ENCODE results near the gene ZNF521. TPM values are rescaled to one million over a fixed set of nuclear protein-coding genes. Genes with fewer than 3 reads are reported as not detected.

Gene ZNF521
- polyA plus RNA-seq, 3 donors = 0.07 to 0.20 TPM; not detected in 1

DNA sequence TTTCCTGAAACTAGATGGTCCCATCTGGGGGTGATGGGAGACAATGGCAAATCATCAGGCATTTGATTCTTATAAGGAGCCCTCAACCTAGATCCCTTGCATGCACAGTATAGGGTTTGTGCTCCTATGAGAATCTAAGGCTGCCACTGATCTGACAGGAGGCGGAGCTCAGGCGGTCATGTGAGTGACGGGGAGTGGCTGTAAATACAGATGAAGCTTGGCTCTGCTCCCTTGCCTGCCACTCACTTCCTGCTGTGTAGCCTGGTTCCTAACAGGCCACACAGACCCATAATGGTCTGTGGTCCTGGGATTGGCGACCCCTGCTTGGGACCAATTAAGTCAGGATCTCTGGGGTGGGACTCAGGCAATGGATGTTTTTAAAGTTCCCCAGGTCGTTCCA lies 293.4 kb downstream of the ZNF521 start:
- DNase-seq = no peak
- Histone ChIP-seq H3K27ac (ENCODE audit: low read depth in 1 of 2, low read length in 2 of 2) (no peak overlapping the region), H4K20me1 (ENCODE audit: insufficient read depth, low read length) (no peaks in the 10 kb centered on the region), H3K9ac (ENCODE audit: insufficient read depth, low read length, poor library complexity, severe bottlenecking) (no peak overlapping the region), H3K27me3 (ENCODE audit: control insufficient read depth in 2 of 2, insufficient read depth in 2 of 2, low read length in 2 of 2) (no peaks in the 10 kb centered on the region), H3K9me3 (replicated peaks in 1 of 2; ENCODE audit: control insufficient read depth in 1 of 2, insufficient read depth in 1 of 2, low read length in 2 of 2) (no peaks in the 10 kb centered on the region), H2AFZ (ENCODE audit: insufficient read depth, low read depth, low read length, poor library complexity, severe bottlenecking) (no peak overlapping the region), H3K79me2 (ENCODE audit: insufficient read depth, low read length) (no peaks in the 10 kb centered on the region), H3K4me2 (replicated peaks; ENCODE audit: extremely low read depth, low read length, poor library complexity, severe bottlenecking) (no peak overlapping the region), H3K36me3 (replicated peaks in 1 of 2; ENCODE audit: control insufficient read depth in 1 of 2, insufficient read depth in 2 of 2, low read length in 2 of 2) (no peaks in the 10 kb centered on the region), H3K4me1 (ENCODE audit: control insufficient read depth in 1 of 2, insufficient read depth in 2 of 2, low read length in 2 of 2) (no peaks in the 10 kb centered on the region), H3K4me3 (replicated peaks in 1 of 3; ENCODE audit: low read depth in 2 of 3, low read length in 3 of 3) (no peak overlapping the region)
- Mint-ChIP-seq H3K4me1 (no peaks in the 10 kb centered on the region), H3K4me3 (no peak overlapping the region), H3K36me3 (no peaks in the 10 kb centered on the region), H3K27ac (no peak overlapping the region), H3K27me3 (ENCODE audit: low read depth in 3 of 3) (no peaks in the 10 kb centered on the region), H3K9me3 (peaks cover 0 to 3% (median 0%) of the 10 kb centered on the region in 7 donors)
- WGBS (ENCODE audit: insufficient coverage) = 55% methylated on average over 4 of the region's 5 CpGs
- TF ChIP-seq, protein P1, sequence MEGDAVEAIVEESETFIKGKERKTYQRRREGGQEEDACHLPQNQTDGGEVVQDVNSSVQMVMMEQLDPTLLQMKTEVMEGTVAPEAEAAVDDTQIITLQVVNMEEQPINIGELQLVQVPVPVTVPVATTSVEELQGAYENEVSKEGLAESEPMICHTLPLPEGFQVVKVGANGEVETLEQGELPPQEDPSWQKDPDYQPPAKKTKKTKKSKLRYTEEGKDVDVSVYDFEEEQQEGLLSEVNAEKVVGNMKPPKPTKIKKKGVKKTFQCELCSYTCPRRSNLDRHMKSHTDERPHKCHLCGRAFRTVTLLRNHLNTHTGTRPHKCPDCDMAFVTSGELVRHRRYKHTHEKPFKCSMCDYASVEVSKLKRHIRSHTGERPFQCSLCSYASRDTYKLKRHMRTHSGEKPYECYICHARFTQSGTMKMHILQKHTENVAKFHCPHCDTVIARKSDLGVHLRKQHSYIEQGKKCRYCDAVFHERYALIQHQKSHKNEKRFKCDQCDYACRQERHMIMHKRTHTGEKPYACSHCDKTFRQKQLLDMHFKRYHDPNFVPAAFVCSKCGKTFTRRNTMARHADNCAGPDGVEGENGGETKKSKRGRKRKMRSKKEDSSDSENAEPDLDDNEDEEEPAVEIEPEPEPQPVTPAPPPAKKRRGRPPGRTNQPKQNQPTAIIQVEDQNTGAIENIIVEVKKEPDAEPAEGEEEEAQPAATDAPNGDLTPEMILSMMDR (IDR thresholded peaks at IDR 0.05) = no peak
- intact Hi-C loops (cut with micrococcal nuclease) = no loop called here

GRCh38 chr18:25057491-25058050 lies 294.4 kb downstream of the ZNF521 start:
- Mint-ChIP-seq H3K9me3 (peaks cover 0 to 3% (median 0%) of the 10 kb centered on the region in 7 donors), H3K4me1 (no peaks in the 10 kb centered on the region), H3K27ac (no peak overlapping the region), H3K36me3 (no peaks in the 10 kb centered on the region), H3K27me3 (ENCODE audit: low read depth in 3 of 3) (no peaks in the 10 kb centered on the region), H3K4me3 (no peak overlapping the region)
- TF ChIP-seq, protein P1 (IDR thresholded peaks at IDR 0.05) = no peak
- H3K27me3 ChIP-seq (ENCODE audit: control insufficient read depth in 2 of 2, insufficient read depth in 2 of 2, low read length in 2 of 2) = no peaks in the 10 kb centered on the region
- no peak overlapping the region for H3K27ac ChIP-seq (ENCODE audit: low read depth in 1 of 2, low read length in 2 of 2)
- H4K20me1 ChIP-seq (ENCODE audit: insufficient read depth, low read length) = no peaks in the 10 kb centered on the region
- H2AFZ ChIP-seq (ENCODE audit: insufficient read depth, low read depth, low read length, poor library complexity, severe bottlenecking) = no peak overlapping the region
- H3K79me2 ChIP-seq (ENCODE audit: insufficient read depth, low read length) = no peaks in the 10 kb centered on the region
- no peaks in the 10 kb centered on the region for H3K4me1 ChIP-seq (ENCODE audit: control insufficient read depth in 1 of 2, insufficient read depth in 2 of 2, low read length in 2 of 2)
- H3K4me3 ChIP-seq (replicated peaks in 1 of 3; ENCODE audit: low read depth in 2 of 3, low read length in 3 of 3) = no peak overlapping the region
- 88% methylated on average over 5 of the region's 7 CpGs for WGBS (ENCODE audit: insufficient coverage)
- H3K4me2 ChIP-seq (replicated peaks; ENCODE audit: extremely low read depth, low read length, poor library complexity, severe bottlenecking) = no peak overlapping the region
- intact Hi-C loops (cut with micrococcal nuclease) = no loop called here
- H3K9ac ChIP-seq (ENCODE audit: insufficient read depth, low read length, poor library complexity, severe bottlenecking) = no peak overlapping the region
- H3K9me3 ChIP-seq (replicated peaks in 1 of 2; ENCODE audit: control insufficient read depth in 1 of 2, insufficient read depth in 1 of 2, low read length in 2 of 2) = no peaks in the 10 kb centered on the region
- DNase-seq = no peak
- H3K36me3 ChIP-seq (replicated peaks in 1 of 2; ENCODE audit: control insufficient read depth in 1 of 2, insufficient read depth in 2 of 2, low read length in 2 of 2) = no peaks in the 10 kb centered on the region

Measured in CD14-positive monocyte (primary cell).